Measurements from ENCODE around the gene HPCAL4. TPM values are rescaled to one million over a fixed set of nuclear protein-coding genes. Genes with fewer than 3 reads are reported as not detected.

HPCAL4 gene
- total and polyA plus RNA-seq, 10 of the 15 experiments (the other 5 are each of a cell fraction or from before 2014, with no cell fraction given): 0.05 to 0.18 (median 0.06) TPM; not detected in 5

- SMC1A ChIA-PET (ENCODE audit: uncharacterized antibody, unreplicated experiment): no interaction called here
- RAD21 ChIA-PET (ENCODE audit: unreplicated experiment): no interaction called here
- Histone ChIP-seq H3K9ac (ENCODE audit: control insufficient read depth, insufficient read depth, low read length) (no peak overlapping the region), H3K36me3 (ENCODE audit: control insufficient read depth in 2 of 2, insufficient read depth in 2 of 2, low read length in 1 of 2) (no peaks in the 10 kb centered on the region), H3K9me3 (replicated peaks; ENCODE audit: control insufficient read depth, insufficient read depth, low read length) (no peaks in the 10 kb centered on the region), H3K4me2 (ENCODE audit: control insufficient read depth, insufficient read depth) (no peak overlapping the region), H3K79me2 (ENCODE audit: control insufficient read depth, insufficient read depth, low read length) (no peaks in the 10 kb centered on the region), H3K4me1 (ENCODE audit: control insufficient read depth, insufficient read depth, low read length) (no peaks in the 10 kb centered on the region), H3K27me3 (replicated peaks in 1 of 2; ENCODE audit: control insufficient read depth in 2 of 2, insufficient read depth in 2 of 2, low read length in 1 of 2) (peaks cover 2 to 19% of the 10 kb centered on the region in 2 experiments; a peak in 3 of 4 replicates), H4K20me1 (ENCODE audit: control insufficient read depth, insufficient read depth) (no peaks in the 10 kb centered on the region), H2AFZ (ENCODE audit: control insufficient read depth, low read depth, low read length) (no peak overlapping the region), H3K27ac (ENCODE audit: control insufficient read depth, insufficient read depth) (no peak overlapping the region), H3K4me3 (no peak overlapping the region)
- CTCF ChIA-PET: interaction anchor here (1.4 to 4.3 kb wide), 3 partner anchors 13 to 35 kb away, joined by 4 to 24 read pairs (median 4); no protein-coding TSS in a partner anchor
- ATAC-seq (no peak), FAIRE-seq (no peak), DNase-seq (ENCODE audit: low read depth, low spot score) (no peak)
- intact Hi-C loops (cut with micrococcal nuclease; ENCODE audit: unreplicated experiment): no loop called here
- no TSS peak for BruUV-seq (replicated peaks)
- TF ChIP-seq USF1 (IDR thresholded peaks at IDR 0.05; ENCODE audit: borderline replicate concordance, extremely low read length, insufficient read depth, low read depth, low read length): no peak
- in situ Hi-C loops (cut with MboI): no loop called here
- WGBS (ENCODE audit: insufficient coverage, insufficient replicate concordance, low lambda C conversion rate, missing lambda C conversion rate): 34% methylated on average over 8 of the region's 8 CpGs
- POLR2A ChIA-PET: no interaction called here
These were observed 50.4 kb downstream of the HPCAL4 start for GRCh38 chr1:39640861-39641260.

GRCh38 chr1:39639305-39640130, 51.7 kb downstream of the HPCAL4 start, which contains the start of gene HEYL:
HEYL (minus strand) TSS chr1:39639643; CDS start chr1:39639625, 18 bp downstream.
- intact Hi-C loops (cut with micrococcal nuclease; ENCODE audit: unreplicated experiment): no loop called here
- peaks cover 2 to 20% of the 10 kb centered on the region in 2 experiments; a peak in 3 of 4 replicates for H3K27me3 ChIP-seq (replicated peaks in 1 of 2; ENCODE audit: control insufficient read depth in 2 of 2, insufficient read depth in 2 of 2, low read length in 1 of 2)
- no peaks in the 10 kb centered on the region for H3K4me1 ChIP-seq (ENCODE audit: control insufficient read depth, insufficient read depth, low read length)
- ChIA-PET SMC1A (ENCODE audit: uncharacterized antibody, unreplicated experiment) (no interaction called here), CTCF (no interaction called here), RAD21 (ENCODE audit: unreplicated experiment) (no interaction called here), POLR2A (no interaction called here)
- H3K9ac ChIP-seq (ENCODE audit: control insufficient read depth, insufficient read depth, low read length): no peak within 1 kb of the TSS
- no peaks in the 10 kb centered on the region for H3K9me3 ChIP-seq (replicated peaks; ENCODE audit: control insufficient read depth, insufficient read depth, low read length)
- no TSS peak for BruUV-seq (replicated peaks)
- WGBS (ENCODE audit: insufficient coverage, insufficient replicate concordance, low lambda C conversion rate, missing lambda C conversion rate): 24% methylated on average over 59 of the region's 88 CpGs
- no peaks in the 10 kb centered on the region for H3K36me3 ChIP-seq (ENCODE audit: control insufficient read depth in 2 of 2, insufficient read depth in 2 of 2, low read length in 1 of 2)
- in situ Hi-C loops (cut with MboI): no loop called here
- no peak for FAIRE-seq
- no peak for DNase-seq (ENCODE audit: low read depth, low spot score)
- H2AFZ ChIP-seq (ENCODE audit: control insufficient read depth, low read depth, low read length): peak within 1 kb of the TSS; percentile 65
- H3K79me2 ChIP-seq (ENCODE audit: control insufficient read depth, insufficient read depth, low read length): no peaks in the 10 kb centered on the region
- no peaks in the 10 kb centered on the region for H4K20me1 ChIP-seq (ENCODE audit: control insufficient read depth, insufficient read depth)
- no peak within 1 kb of the TSS for H3K27ac ChIP-seq (ENCODE audit: control insufficient read depth, insufficient read depth)
- H3K4me3 ChIP-seq: peak within 1 kb of the TSS; percentile 53; the same call in 1 of the 2 replicates
- H3K4me2 ChIP-seq (ENCODE audit: control insufficient read depth, insufficient read depth): peak within 1 kb of the TSS; percentile 77
- ATAC-seq: peak; percentile 82
- TF ChIP-seq EGR1 (IDR thresholded peaks at IDR 0.05; ENCODE audit: borderline replicate concordance in 1 of 2, low read depth in 2 of 2, low read length in 2 of 2) (0 out of 3 replicates have a peak, but pooled peaks of 1 of the 2 experiments have one; percentile 21), POU2F2 (IDR thresholded peaks at IDR 0.05; ENCODE audit: borderline replicate concordance, low read depth, low read length) (no peak), BCLAF1 (IDR thresholded peaks at IDR 0.05) (no peak), ATF7 (IDR thresholded peaks at IDR 0.05; ENCODE audit: low read depth) (no peak), NFYB (IDR thresholded peaks at IDR 0.05; ENCODE audit: insufficient read depth, low read depth, low read length) (no peak), NKRF (conservative IDR thresholded peaks at IDR 0.05) (no peak)

Data from GM12878 (cell line).